ENCODE data around the gene KY. TPM values are rescaled to one million over a fixed set of nuclear protein-coding genes. Genes with fewer than 3 reads are reported as not detected.

Gene KY
- total and polyA plus RNA-seq, 2 of the 13 experiments (the other 11 are each of a cell fraction or from before 2014, with no cell fraction given), result not detected

DNA sequence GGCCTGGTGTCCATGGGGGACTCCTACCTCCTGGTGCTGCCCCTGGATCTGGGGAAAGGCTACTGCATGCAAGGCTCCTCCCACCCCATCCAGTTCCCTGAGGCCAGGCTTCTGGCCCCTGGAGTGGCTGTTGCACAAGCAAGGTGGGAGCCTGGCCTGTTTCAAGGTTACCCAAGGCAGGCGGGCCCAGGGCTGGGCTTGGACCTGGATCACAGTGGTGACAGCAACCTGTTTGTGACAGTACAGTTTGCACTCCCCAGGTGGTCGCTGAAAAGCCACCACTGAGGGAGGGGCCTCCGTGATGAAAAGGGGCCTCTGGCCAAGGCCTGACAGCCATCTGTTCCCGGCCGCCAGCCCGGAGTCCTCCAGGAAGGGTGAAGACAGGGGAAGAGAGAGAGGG is 14.4 kb upstream of the KY start:
- ChIA-PET CTCF (ENCODE audit: low intra/inter-chr PET ratio, low total read pairs) (no interaction called here), POLR2A (no interaction called here)
- Histone ChIP-seq H3K4me3 (replicated peaks in 1 of 3; ENCODE audit: insufficient read depth in 1 of 3, low read depth in 2 of 3, low read length in 3 of 3) (no peak overlapping the region), H3K79me2 (ENCODE audit: insufficient read depth, low read length) (no peaks in the 10 kb centered on the region), H3K4me2 (ENCODE audit: low read depth, low read length) (no peak overlapping the region), H4K20me1 (ENCODE audit: insufficient read depth, low read length) (no peaks in the 10 kb centered on the region), H3K9ac (ENCODE audit: insufficient read depth, low read depth, low read length) (no peak overlapping the region), H3K27me3 (ENCODE audit: control insufficient read depth in 1 of 2, insufficient read depth in 2 of 2, low read length in 2 of 2) (peaks cover 0 to 11% of the 10 kb centered on the region in 2 experiments; a peak in 3 of 5 replicates), H3K36me3 (replicated peaks in 1 of 2; ENCODE audit: control insufficient read depth in 1 of 2, insufficient read depth in 2 of 2, low read length in 2 of 2) (no peaks in the 10 kb centered on the region), H3K9me3 (ENCODE audit: low read length) (no peaks in the 10 kb centered on the region), H3K27ac (ENCODE audit: extremely low read length, insufficient read depth, low read length) (no peak overlapping the region), H2AFZ (ENCODE audit: low read length) (no peak overlapping the region), H3K4me1 (ENCODE audit: insufficient read depth, low read length) (no peaks in the 10 kb centered on the region)
- in situ Hi-C loops (cut with HindIII; ENCODE audit: extremely low pct_ligation_motif_present, low pct_unique_long_range_greater_than_20kb), result no loop called here
- ATAC-seq (peak; percentile 66), FAIRE-seq (no peak), DNase-seq (ENCODE audit: low spot score) (no peak)
- no TSS peak for BruUV-seq (replicated peaks)
- intact Hi-C loops (cut with micrococcal nuclease; ENCODE audit: unreplicated experiment), result no loop called here
- WGBS (ENCODE audit: low lambda C conversion rate), result 39% methylated on average over 5 of the region's 6 CpGs
- TF ChIP-seq KAT2B (IDR thresholded peaks at IDR 0.05; ENCODE audit: borderline replicate concordance, low read depth, low read length), result no peak
- no peak for TF ChIP-seq SOX6 (IDR thresholded peaks at IDR 0.05)
- TF ChIP-seq SOX6 (CRISPR knock-in tag; IDR thresholded peaks at IDR 0.05), result no peak
- TF ChIP-seq GABPB1 (CRISPR knock-in tag; IDR thresholded peaks at IDR 0.05), result no peak
- no peak for TF ChIP-seq SALL2 (CRISPR knock-in tag; IDR thresholded peaks at IDR 0.05)
- no peak for TF ChIP-seq SP2 (CRISPR knock-in tag; IDR thresholded peaks at IDR 0.05)
- no peak for TF ChIP-seq RELA (CRISPR knock-in tag; IDR thresholded peaks at IDR 0.05)
- no peak for TF ChIP-seq ARNT2 (CRISPR knock-in tag; IDR thresholded peaks at IDR 0.05; ENCODE audit: low read depth)
- no peak for TF ChIP-seq MAFK (conservative IDR thresholded peaks at IDR 0.05 in 1 of 2, IDR thresholded peaks at IDR 0.05 in 1 of 2; ENCODE audit: low read length in 2 of 2)
- no peak for TF ChIP-seq CHD4 (IDR thresholded peaks at IDR 0.05; ENCODE audit: borderline replicate concordance, low read length)
- no peak for TF ChIP-seq FOXJ3 (CRISPR knock-in tag; IDR thresholded peaks at IDR 0.05; ENCODE audit: borderline replicate concordance)
- no peak for TF ChIP-seq SALL1 (CRISPR knock-in tag; IDR thresholded peaks at IDR 0.05)
- TF ChIP-seq, protein P1, sequence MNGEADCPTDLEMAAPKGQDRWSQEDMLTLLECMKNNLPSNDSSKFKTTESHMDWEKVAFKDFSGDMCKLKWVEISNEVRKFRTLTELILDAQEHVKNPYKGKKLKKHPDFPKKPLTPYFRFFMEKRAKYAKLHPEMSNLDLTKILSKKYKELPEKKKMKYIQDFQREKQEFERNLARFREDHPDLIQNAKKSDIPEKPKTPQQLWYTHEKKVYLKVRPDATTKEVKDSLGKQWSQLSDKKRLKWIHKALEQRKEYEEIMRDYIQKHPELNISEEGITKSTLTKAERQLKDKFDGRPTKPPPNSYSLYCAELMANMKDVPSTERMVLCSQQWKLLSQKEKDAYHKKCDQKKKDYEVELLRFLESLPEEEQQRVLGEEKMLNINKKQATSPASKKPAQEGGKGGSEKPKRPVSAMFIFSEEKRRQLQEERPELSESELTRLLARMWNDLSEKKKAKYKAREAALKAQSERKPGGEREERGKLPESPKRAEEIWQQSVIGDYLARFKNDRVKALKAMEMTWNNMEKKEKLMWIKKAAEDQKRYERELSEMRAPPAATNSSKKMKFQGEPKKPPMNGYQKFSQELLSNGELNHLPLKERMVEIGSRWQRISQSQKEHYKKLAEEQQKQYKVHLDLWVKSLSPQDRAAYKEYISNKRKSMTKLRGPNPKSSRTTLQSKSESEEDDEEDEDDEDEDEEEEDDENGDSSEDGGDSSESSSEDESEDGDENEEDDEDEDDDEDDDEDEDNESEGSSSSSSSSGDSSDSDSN (CRISPR knock-in tag; IDR thresholded peaks at IDR 0.05), result no peak
- no peak for TF ChIP-seq NR3C1 (CRISPR knock-in tag; IDR thresholded peaks at IDR 0.05)
- TF ChIP-seq NFYC (CRISPR knock-in tag; IDR thresholded peaks at IDR 0.05), result no peak
- TF ChIP-seq KLF9 (CRISPR knock-in tag; IDR thresholded peaks at IDR 0.05; ENCODE audit: low read depth), result no peak
- TF ChIP-seq, protein P2, sequence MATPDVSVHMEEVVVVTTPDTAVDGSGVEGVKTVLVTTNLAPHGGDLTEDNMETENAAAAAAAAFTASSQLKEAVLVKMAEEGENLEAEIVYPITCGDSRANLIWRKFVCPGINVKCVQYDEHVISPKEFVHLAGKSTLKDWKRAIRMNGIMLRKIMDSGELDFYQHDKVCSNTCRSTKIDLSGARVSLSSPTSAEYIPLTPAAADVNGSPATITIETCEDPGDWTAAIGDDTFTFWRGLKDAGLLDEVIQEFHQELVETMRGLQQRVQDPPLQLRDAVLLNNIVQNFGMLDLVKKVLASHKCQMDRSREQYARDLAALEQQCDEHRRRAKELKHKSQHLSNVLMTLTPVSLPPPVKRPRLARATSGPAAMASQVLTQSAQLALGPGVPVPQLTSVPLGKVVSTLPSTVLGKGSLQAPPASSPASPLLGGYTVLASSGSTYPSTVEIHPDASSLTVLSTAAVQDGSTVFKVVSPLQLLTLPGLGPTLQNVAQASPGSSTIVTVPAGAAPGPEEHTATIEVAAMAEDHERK (CRISPR knock-in tag; IDR thresholded peaks at IDR 0.05; ENCODE audit: low read depth), result no peak
